Progenitor cell of endocrine pancreas (in vitro differentiated cells): ENCODE results near the gene PTP4A1. TPM values are rescaled to one million over a fixed set of nuclear protein-coding genes. Genes with fewer than 3 reads are reported as not detected.

Source experiments
- DNase-seq: peaks from one replicate; pipeline ENCODE4 v3.0.0; 2021; ENCODE audit warnings: low spot score; ENCODE audit not compliant: unreplicated experiment
- H3K27ac Mint-ChIP-seq: 2 replicates; pipeline ENCODE4 v1.8.0; 2021; ENCODE audit warnings: mild to moderate bottlenecking, moderate library complexity, mixed read lengths
- H3K27me3 Mint-ChIP-seq: 2 replicates; pipeline ENCODE4 v1.8.0; 2021; ENCODE audit warnings: mixed read lengths
- H3K36me3 Mint-ChIP-seq: 2 replicates; pipeline ENCODE4 v1.8.0; 2022; ENCODE audit warnings: mixed read lengths; ENCODE audit not compliant: insufficient read depth
- H3K4me1 Mint-ChIP-seq: 2 replicates; pipeline ENCODE4 v1.8.0; 2021; ENCODE audit warnings: low read depth, mixed read lengths
- H3K4me3 Mint-ChIP-seq: 2 replicates; pipeline ENCODE4 v1.8.0; 2021; ENCODE audit warnings: low read depth, mild to moderate bottlenecking, moderate library complexity, mixed read lengths
- H3K9me3 Mint-ChIP-seq: 2 replicates; pipeline ENCODE4 v1.8.0; 2021; ENCODE audit warnings: low read depth, mixed read lengths
- CTCF ChIP-seq: fragments of 200-600 bp; sonication (generic); IDR thresholded peaks from one replicate; pipeline ENCODE4 v1.5.0; 2021; ENCODE audit warnings: antibody characterized with exemption, mild to moderate bottlenecking; ENCODE audit not compliant: unreplicated experiment
- total RNA-seq: library from RNA; stranded (reverse); gene quantifications from 2 replicates; pipeline ENCODE4 v1.2.1, GENCODE V29; 2021

Gene PTP4A1
- total RNA-seq, 1 donor from 2014 or later: 95.3 TPM

- Mint-ChIP-seq H3K27me3 (no peaks in the 10 kb centered on the region), H3K4me3 (peak overlapping the region; percentile 61), H3K9me3 (no peaks in the 10 kb centered on the region), H3K36me3 (peaks cover 26% of the 10 kb centered on the region), H3K4me1 (peaks cover 39% of the 10 kb centered on the region), H3K27ac (peak overlapping the region; percentile 90)
- no peak for DNase-seq
- no peak for TF ChIP-seq CTCF
These were observed 4.0 kb downstream of the PTP4A1 start for GRCh38 chr6:63576147-63576772.

GRCh38 chr6:63576985-63577712 is 4.9 kb downstream of the PTP4A1 start:
- Mint-ChIP-seq H3K27ac (no peak overlapping the region), H3K4me3 (no peak overlapping the region), H3K4me1 (peaks cover 32% of the 10 kb centered on the region), H3K27me3 (no peaks in the 10 kb centered on the region), H3K9me3 (no peaks in the 10 kb centered on the region), H3K36me3 (peaks cover 30% of the 10 kb centered on the region)
- TF ChIP-seq CTCF: no peak
- DNase-seq: no peak

- no peak for TF ChIP-seq CTCF
- no peak for DNase-seq
- H3K27ac Mint-ChIP-seq: no peak overlapping the region
- no peaks in the 10 kb centered on the region for H3K27me3 Mint-ChIP-seq
- H3K9me3 Mint-ChIP-seq: no peaks in the 10 kb centered on the region
- H3K36me3 Mint-ChIP-seq: peaks cover 33% of the 10 kb centered on the region
- no peak overlapping the region for H3K4me3 Mint-ChIP-seq
- peaks cover 32% of the 10 kb centered on the region for H3K4me1 Mint-ChIP-seq
These were observed 6.5 kb downstream of the PTP4A1 start for GRCh38 chr6:63578757-63579156.

GRCh38 chr6:63579937-63580703 is 7.8 kb downstream of the PTP4A1 start:
- H3K36me3 Mint-ChIP-seq: peaks cover 33% of the 10 kb centered on the region

More at GRCh38 chr6:63579937-63580703, 7.8 kb downstream of the PTP4A1 start:
- H3K27me3 Mint-ChIP-seq: no peaks in the 10 kb centered on the region
- DNase-seq: no peak
- no peak for TF ChIP-seq CTCF
- H3K4me3 Mint-ChIP-seq: no peak overlapping the region
- H3K27ac Mint-ChIP-seq: peak overlapping the region; percentile 3
- peaks cover 24% of the 10 kb centered on the region for H3K4me1 Mint-ChIP-seq
- H3K9me3 Mint-ChIP-seq: no peaks in the 10 kb centered on the region
